Nephron (organoid): ENCODE data around the gene RRH.
"Not testable (repeated sequence)": the region's sequence is repeated elsewhere in the genome, so short reads cannot be mapped to it uniquely, and the experiment has no call there.

Experiments used
- H3K27ac Mint-ChIP-seq, 3 experiments: 2 replicates each; pipeline ENCODE4 v1.8.0; 2020; ENCODE audit warnings: mixed read lengths in 3 of 3, mild to moderate bottlenecking in 2 of 3, moderate library complexity in 1 of 3
- H3K27me3 Mint-ChIP-seq: 2 replicates; pipeline ENCODE4 v1.8.0; 2021; ENCODE audit warnings: low read depth, mild to moderate bottlenecking, moderate library complexity, mixed read lengths
- H3K36me3 Mint-ChIP-seq: 2 replicates; pipeline ENCODE4 v1.8.0; 2020; ENCODE audit warnings: low read depth, mixed read lengths
- H3K4me1 Mint-ChIP-seq: 2 replicates; pipeline ENCODE4 v1.8.0; 2020; ENCODE audit warnings: mixed read lengths
- H3K4me3 Mint-ChIP-seq, 3 experiments: 2 replicates each; pipeline ENCODE4 v1.8.0; 2020; ENCODE audit warnings: mild to moderate bottlenecking in 3 of 3, mixed read lengths in 3 of 3, moderate library complexity in 2 of 3
- H3K9me3 Mint-ChIP-seq: 2 replicates; pipeline ENCODE4 v1.8.0; 2020; ENCODE audit warnings: mixed read lengths
- CTCF ChIP-seq, 3 experiments: fragments of 200-600 bp; sonication (generic); IDR thresholded peaks; one replicate each; pipeline ENCODE4 v1.5.0; 2021; ENCODE audit warnings: antibody characterized with exemption in 3 of 3; ENCODE audit not compliant: unreplicated experiment in 3 of 3

The RRH gene

GRCh38 chr4:109873791-109874514, 46.2 kb downstream of the RRH start:
- no peak for TF ChIP-seq CTCF (IDR thresholded peaks at IDR 0.05; ENCODE audit: unreplicated experiment in 3 of 3)
- H3K9me3 Mint-ChIP-seq = no peaks in the 10 kb centered on the region
- H3K4me3 Mint-ChIP-seq = no peak overlapping the region

GRCh38 chr4:109875106-109875505, 47.3 kb downstream of the RRH start:
- H3K9me3 Mint-ChIP-seq = no peaks in the 10 kb centered on the region
- no peak for TF ChIP-seq CTCF (IDR thresholded peaks at IDR 0.05; ENCODE audit: unreplicated experiment in 3 of 3)
- peaks cover 9% of the 10 kb centered on the region for H3K27me3 Mint-ChIP-seq
- H3K4me3 Mint-ChIP-seq = no peak overlapping the region
- H3K4me1 Mint-ChIP-seq = peaks cover 10% of the 10 kb centered on the region
- no peak overlapping the region for H3K27ac Mint-ChIP-seq
- H3K36me3 Mint-ChIP-seq = no peaks in the 10 kb centered on the region

More at GRCh38 chr4:109873791-109874514, 46.2 kb downstream of the RRH start:
- Mint-ChIP-seq H3K27me3 (peaks cover 9% of the 10 kb centered on the region), H3K27ac (no peak overlapping the region), H3K4me1 (peaks cover 10% of the 10 kb centered on the region), H3K36me3 (no peaks in the 10 kb centered on the region)

- not testable (repeated sequence) for H3K4me3 Mint-ChIP-seq, H3K36me3 Mint-ChIP-seq, H3K27ac Mint-ChIP-seq, H3K9me3 Mint-ChIP-seq, H3K4me1 Mint-ChIP-seq, H3K27me3 Mint-ChIP-seq
Measured at GRCh38 chr4:109875553-109875952, 47.8 kb downstream of the RRH start.

DNA sequence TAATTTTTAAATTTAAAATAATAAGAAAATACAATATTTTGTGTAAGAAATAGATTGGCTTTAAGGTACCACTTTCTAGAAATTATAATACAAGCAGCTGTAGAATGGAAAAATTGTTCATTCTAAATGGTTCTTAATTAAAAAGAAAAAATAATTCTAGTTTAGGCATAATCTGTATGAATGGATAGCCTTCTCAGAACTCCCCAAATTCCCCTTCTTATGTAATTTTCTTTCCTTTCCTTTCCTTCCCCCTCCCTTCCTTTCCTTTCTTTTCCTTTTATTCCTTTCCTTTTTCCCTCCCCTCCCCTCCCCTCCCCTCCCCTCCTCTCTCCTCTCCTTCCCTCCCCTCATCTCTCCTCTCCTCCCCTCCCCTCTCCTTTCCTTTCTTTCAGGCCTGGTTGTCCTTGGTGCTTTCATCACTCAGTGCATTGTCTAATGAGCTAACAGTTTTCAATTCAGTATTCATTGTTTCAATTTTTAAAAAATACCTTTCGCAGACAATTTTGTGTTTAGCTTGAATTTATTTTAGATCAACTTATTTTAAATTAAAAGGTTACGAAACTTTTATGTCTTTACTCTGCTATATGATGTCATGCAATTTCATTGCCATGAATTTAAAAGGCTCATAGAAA, 49.0 kb downstream of the RRH start:
- Mint-ChIP-seq H3K9me3 (no peaks in the 10 kb centered on the region), H3K36me3 (no peaks in the 10 kb centered on the region), H3K4me3 (no peak overlapping the region)

DNA sequence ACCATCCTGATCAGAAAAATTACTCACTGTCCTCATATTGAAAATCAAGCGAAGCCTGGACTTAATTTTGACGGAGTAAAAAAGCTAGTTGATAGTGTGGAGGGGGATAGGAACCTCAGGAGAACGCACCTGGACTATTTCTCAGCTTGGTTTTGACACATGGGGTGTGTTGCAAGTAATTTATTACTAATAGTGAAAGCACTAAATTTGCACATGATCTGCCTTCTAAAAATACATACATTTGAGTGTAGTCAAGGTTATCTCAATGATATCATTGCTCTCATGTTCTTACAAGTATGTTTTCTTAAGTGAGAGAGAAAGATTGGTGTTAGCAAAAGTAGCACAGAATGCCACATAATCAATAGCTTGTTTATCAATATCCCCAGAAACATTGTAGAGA, 49.6 kb downstream of the RRH start:
- H3K4me3 Mint-ChIP-seq = no peak overlapping the region
- H3K27ac Mint-ChIP-seq = no peak overlapping the region
- H3K9me3 Mint-ChIP-seq = no peaks in the 10 kb centered on the region
- no peak for TF ChIP-seq CTCF (IDR thresholded peaks at IDR 0.05; ENCODE audit: unreplicated experiment in 3 of 3)
- peaks cover 10% of the 10 kb centered on the region for H3K4me1 Mint-ChIP-seq
- H3K27me3 Mint-ChIP-seq = peaks cover 9% of the 10 kb centered on the region
- H3K36me3 Mint-ChIP-seq = no peaks in the 10 kb centered on the region

More for the DNA sequence above, 49.0 kb downstream of the RRH start:
- Mint-ChIP-seq H3K27ac (no peak overlapping the region), H3K4me1 (peaks cover 10% of the 10 kb centered on the region), H3K27me3 (peaks cover 9% of the 10 kb centered on the region)
- no peak for TF ChIP-seq CTCF (IDR thresholded peaks at IDR 0.05; ENCODE audit: unreplicated experiment in 3 of 3)

DNA sequence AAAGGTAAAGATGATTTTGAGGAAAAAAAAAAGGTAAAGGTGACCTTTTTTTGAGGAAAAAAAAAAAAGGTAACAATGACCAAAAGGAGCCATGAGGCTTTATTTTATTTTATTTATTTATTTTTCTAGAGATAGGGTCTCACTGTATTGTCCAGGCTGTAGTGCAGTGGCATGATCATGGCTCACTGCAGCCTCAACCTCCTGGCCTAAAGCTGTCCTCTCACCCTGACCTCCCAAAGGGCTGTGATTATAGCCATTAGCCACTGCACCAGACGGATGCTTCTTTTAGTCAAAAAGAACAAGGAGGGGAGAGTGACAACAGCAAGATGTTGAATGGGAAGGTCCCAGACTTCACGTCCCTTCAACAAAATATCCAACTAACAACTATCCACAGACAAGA, 50.6 kb downstream of the RRH start:
- Mint-ChIP-seq H3K9me3 (no peaks in the 10 kb centered on the region), H3K27ac (no peak overlapping the region), H3K27me3 (peaks cover 9% of the 10 kb centered on the region), H3K4me1 (peaks cover 10% of the 10 kb centered on the region), H3K36me3 (no peaks in the 10 kb centered on the region), H3K4me3 (no peak overlapping the region)
- TF ChIP-seq CTCF (IDR thresholded peaks at IDR 0.05; ENCODE audit: unreplicated experiment in 3 of 3) = no peak
